Mesenchymal stem cell (in vitro differentiated cells and primary cell): ENCODE data around the gene IL17RD.

Source experiments
- DNase-seq: peaks from one replicate; pipeline ENCODE4 v3.0.0-alpha.2; 2013
- H2AFZ ChIP-seq: one replicate; pipeline ENCODE4 v1.6.1; 2013; ENCODE audit warnings: low read depth, mild to moderate bottlenecking, control low read depth, inconsistent platforms, low read length, moderate library complexity
- H2AK5ac ChIP-seq: 2 replicates; pipeline ENCODE4 v1.6.1; 2013; ENCODE audit warnings: low read length, moderate library complexity, mild to moderate bottlenecking, inconsistent platforms; ENCODE audit not compliant: severe bottlenecking
- H2BK120ac ChIP-seq: one replicate; pipeline ENCODE4 v1.6.1; 2013; ENCODE audit warnings: low read depth, mild to moderate bottlenecking, inconsistent platforms, low read length, moderate library complexity
- H2BK12ac ChIP-seq, 2 experiments: one replicate each; pipeline ENCODE4 v1.6.1; 2013; ENCODE audit warnings: inconsistent platforms in 2 of 2, low read length in 2 of 2, mild to moderate bottlenecking in 2 of 2, moderate library complexity in 2 of 2, control low read depth in 1 of 2
- H2BK15ac ChIP-seq: one replicate; pipeline ENCODE4 v1.6.1; 2013; ENCODE audit warnings: mild to moderate bottlenecking, low read depth, inconsistent platforms; ENCODE audit not compliant: poor library complexity, severe bottlenecking
- H2BK5ac ChIP-seq: 2 replicates; pipeline ENCODE4 v1.6.1; 2013; ENCODE audit warnings: low read depth, mild to moderate bottlenecking, low read length, control low read depth, inconsistent platforms; ENCODE audit not compliant: poor library complexity, severe bottlenecking
- H3K14ac ChIP-seq, 2 experiments: one replicate each; pipeline ENCODE4 v1.6.1; 2013; ENCODE audit warnings: inconsistent platforms in 2 of 2, low read length in 2 of 2, control low read depth in 1 of 2, mild to moderate bottlenecking in 1 of 2, moderate library complexity in 1 of 2
- H3K18ac ChIP-seq, 2 experiments: one replicate each; pipeline ENCODE4 v1.6.1; 2013; ENCODE audit warnings: inconsistent platforms in 2 of 2, low read length in 2 of 2, control low read depth in 1 of 2, low read depth in 1 of 2, mild to moderate bottlenecking in 1 of 2
- H3K23ac ChIP-seq, 2 experiments: one replicate each; pipeline ENCODE4 v1.6.1; 2013; ENCODE audit warnings: inconsistent platforms in 2 of 2, low read length in 2 of 2, mild to moderate bottlenecking in 2 of 2, moderate library complexity in 2 of 2, control low read depth in 1 of 2
- H3K27ac ChIP-seq: 2 replicates; pipeline ENCODE4 v1.5.1; 2013; ENCODE audit warnings: mild to moderate bottlenecking, moderate library complexity, low read length, control low read depth, inconsistent platforms; ENCODE audit not compliant: poor library complexity, severe bottlenecking
- H3K27me3 ChIP-seq, 2 experiments: 2 replicates each; pipeline versions ENCODE4 v1.6.1 to v1.7.0; 2013; ENCODE audit warnings: low read length in 2 of 2, mild to moderate bottlenecking in 2 of 2, moderate library complexity in 2 of 2, control low read depth in 1 of 2, inconsistent platforms in 1 of 2; ENCODE audit not compliant: control insufficient read depth in 1 of 2, insufficient read depth in 1 of 2
- H3K36me3 ChIP-seq, 2 experiments: 2 replicates each; pipeline versions ENCODE4 v1.6.1 to v1.7.0; 2013; ENCODE audit warnings: low read length in 2 of 2, control low read depth in 1 of 2, inconsistent platforms in 1 of 2, low read depth in 1 of 2, mild to moderate bottlenecking in 1 of 2; ENCODE audit not compliant: insufficient read depth in 2 of 2, control insufficient read depth in 1 of 2
- H3K4ac ChIP-seq, 2 experiments: one replicate each; pipeline ENCODE4 v1.6.1; 2013; ENCODE audit warnings: inconsistent platforms in 2 of 2, low read length in 2 of 2, mild to moderate bottlenecking in 2 of 2, moderate library complexity in 2 of 2, control low read depth in 1 of 2, low read depth in 1 of 2
- H3K4me1 ChIP-seq: 2 replicates; pipeline ENCODE4 v1.6.1; 2013; ENCODE audit warnings: low read depth, low read length, control low read depth; ENCODE audit not compliant: control insufficient read depth, insufficient read depth
- H3K4me2 ChIP-seq: 2 replicates; pipeline ENCODE4 v1.6.1; 2013; ENCODE audit warnings: low read length, mild to moderate bottlenecking, inconsistent platforms; ENCODE audit not compliant: poor library complexity, severe bottlenecking
- H3K4me3 ChIP-seq, 2 experiments: 2 replicates each; pipeline versions ENCODE4 v1.5.1 to v1.7.0; 2013; ENCODE audit warnings: low read length in 2 of 2, mild to moderate bottlenecking in 2 of 2, control low read depth in 1 of 2, low read depth in 1 of 2; ENCODE audit not compliant: insufficient read depth in 1 of 2
- H3K79me1 ChIP-seq: replicated peaks from 2 replicates; pipeline ENCODE4 v1.6.1; 2013; ENCODE audit warnings: mild to moderate bottlenecking, control low read depth, low read length, inconsistent platforms; ENCODE audit not compliant: poor library complexity, severe bottlenecking
- H3K9ac ChIP-seq: 2 replicates; pipeline ENCODE4 v1.7.0; 2013; ENCODE audit warnings: mild to moderate bottlenecking, low read length, moderate library complexity
- H3K9me3 ChIP-seq: 2 replicates; pipeline ENCODE4 v1.7.0; 2013; ENCODE audit warnings: mild to moderate bottlenecking, low read length; ENCODE audit not compliant: control insufficient read depth
- H4K8ac ChIP-seq: one replicate; pipeline ENCODE4 v1.6.1; 2013; ENCODE audit warnings: inconsistent platforms, mild to moderate bottlenecking, low read length, moderate library complexity
- H4K91ac ChIP-seq: one replicate; pipeline ENCODE4 v1.6.1; 2013; ENCODE audit warnings: mild to moderate bottlenecking, low read length, inconsistent platforms
- WGBS: methylation state at CpG from one replicate; pipeline ENCODE4 v1.1.7; 2013; ENCODE audit warnings: mixed read lengths; 5-methylcytosine and 5-hydroxymethylcytosine counted together

IL17RD gene

GRCh38 chr3:57163751-57164150 is 1.4 kb downstream of the IL17RD start:
- no peak overlapping the region for H2BK15ac ChIP-seq
- H4K8ac ChIP-seq = no peak overlapping the region
- no peaks in the 10 kb centered on the region for H3K36me3 ChIP-seq
- H4K91ac ChIP-seq = no peak overlapping the region
- H3K4me2 ChIP-seq = no peak overlapping the region
- H3K9ac ChIP-seq = peak overlapping the region; percentile 68
- peak overlapping the region in 1 of 2 experiments; percentile 9 for H3K23ac ChIP-seq
- H2AFZ ChIP-seq = no peak overlapping the region
- H2BK120ac ChIP-seq = no peak overlapping the region
- no peak overlapping the region for H3K27ac ChIP-seq
- peaks cover 1% of the 10 kb centered on the region for H3K79me1 ChIP-seq
- H3K4me1 ChIP-seq = peaks cover 12% of the 10 kb centered on the region
- no peak overlapping the region for H2BK5ac ChIP-seq
- no peak for DNase-seq
- H3K4ac ChIP-seq = no peak overlapping the region
- H2BK12ac ChIP-seq = no peak overlapping the region
- no peaks in the 10 kb centered on the region for H3K9me3 ChIP-seq
- 13% methylated on average over 3 of the region's 8 CpGs for WGBS
- peak overlapping the region in 1 of 2 experiments; percentile 83 for H3K4me3 ChIP-seq
- peaks cover 16 to 47% of the 10 kb centered on the region in 2 experiments for H3K27me3 ChIP-seq
- H2AK5ac ChIP-seq = no peak overlapping the region
- H3K18ac ChIP-seq = no peak overlapping the region
- H3K14ac ChIP-seq = no peak overlapping the region

GRCh38 chr3:57161915-57162314 is 3.2 kb downstream of the IL17RD start:
- Histone ChIP-seq H4K91ac (no peak overlapping the region), H3K27ac (no peak overlapping the region), H3K27me3 (peaks cover 5 to 34% of the 10 kb centered on the region in 2 experiments), H3K23ac (no peak overlapping the region), H3K4ac (no peak overlapping the region), H2BK120ac (no peak overlapping the region), H3K79me1 (peaks cover 1% of the 10 kb centered on the region), H4K8ac (no peak overlapping the region), H2BK15ac (no peak overlapping the region), H3K4me2 (no peak overlapping the region), H2AK5ac (no peak overlapping the region), H2AFZ (no peak overlapping the region), H3K4me3 (no peak overlapping the region), H3K36me3 (no peaks in the 10 kb centered on the region), H3K4me1 (peaks cover 12% of the 10 kb centered on the region), H3K18ac (no peak overlapping the region), H2BK12ac (no peak overlapping the region), H3K14ac (no peak overlapping the region), H3K9me3 (no peaks in the 10 kb centered on the region), H2BK5ac (no peak overlapping the region), H3K9ac (no peak overlapping the region)
- no peak for DNase-seq
- WGBS = 45% methylated on average over 1 of the region's 1 CpG

DNA sequence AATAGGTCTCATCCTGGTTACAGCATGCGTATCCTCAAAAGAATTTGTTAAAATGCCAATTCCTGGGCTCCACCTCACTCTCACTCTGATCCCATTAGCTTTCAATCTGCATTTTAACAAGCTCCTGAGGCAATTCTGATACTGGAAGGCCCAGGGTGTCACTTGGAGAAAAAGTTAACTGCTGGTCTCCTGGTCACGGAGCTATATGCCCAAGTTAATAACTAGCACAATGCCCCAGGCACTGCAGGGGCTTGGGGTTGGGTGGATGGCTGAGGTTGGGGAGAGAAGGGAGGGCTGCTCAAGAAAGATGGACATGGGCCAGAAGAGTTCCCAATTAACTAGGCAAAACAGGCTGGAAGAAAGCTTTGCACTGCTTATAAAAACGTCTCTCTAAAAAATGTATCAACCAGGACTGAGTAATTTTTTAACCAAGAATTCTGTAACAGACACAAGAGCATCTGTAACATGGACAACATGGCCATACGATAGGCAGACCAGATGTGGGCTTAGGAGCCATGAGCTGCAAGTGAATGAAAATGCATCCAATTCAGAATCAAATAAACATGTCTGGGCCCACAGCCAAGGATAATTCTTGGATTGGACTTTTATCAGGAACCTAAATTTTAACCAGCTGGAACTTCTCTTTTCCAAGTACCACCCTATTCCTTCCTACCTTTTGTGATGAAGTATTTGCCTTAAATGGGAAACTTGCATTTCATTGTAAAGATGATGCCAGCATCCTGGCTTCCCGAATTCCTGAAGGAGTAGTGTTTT is 4.2 kb downstream of the IL17RD start:
- H3K9me3 ChIP-seq = no peaks in the 10 kb centered on the region
- peaks cover 12% of the 10 kb centered on the region for H3K4me1 ChIP-seq
- H2BK12ac ChIP-seq = no peak overlapping the region
- no peak overlapping the region for H2BK15ac ChIP-seq
- H3K4ac ChIP-seq = no peak overlapping the region
- H3K36me3 ChIP-seq = no peaks in the 10 kb centered on the region
- no peak overlapping the region for H3K4me2 ChIP-seq
- H3K79me1 ChIP-seq = peaks cover 1% of the 10 kb centered on the region
- peaks cover 0 to 30% of the 10 kb centered on the region in 2 experiments for H3K27me3 ChIP-seq
- no peak overlapping the region for H3K18ac ChIP-seq
- H3K27ac ChIP-seq = no peak overlapping the region
- H3K23ac ChIP-seq = no peak overlapping the region
- no peak overlapping the region for H2BK5ac ChIP-seq
- no peak for DNase-seq
- no peak overlapping the region for H3K4me3 ChIP-seq
- H2AFZ ChIP-seq = no peak overlapping the region
- H2BK120ac ChIP-seq = no peak overlapping the region
- H2AK5ac ChIP-seq = no peak overlapping the region
- 72% methylated on average over 5 of the region's 5 CpGs for WGBS
- no peak overlapping the region for H3K14ac ChIP-seq
- H4K91ac ChIP-seq = no peak overlapping the region
- H4K8ac ChIP-seq = no peak overlapping the region
- no peak overlapping the region for H3K9ac ChIP-seq

- no peak overlapping the region for H3K4me3 ChIP-seq
- peaks cover 0 to 30% of the 10 kb centered on the region in 2 experiments for H3K27me3 ChIP-seq
- WGBS = 82% methylated on average over 7 of the region's 8 CpGs
- no peak overlapping the region for H2BK5ac ChIP-seq
- peak overlapping the region; percentile 62 for H2BK15ac ChIP-seq
- H3K4me2 ChIP-seq = no peak overlapping the region
- H3K27ac ChIP-seq = no peak overlapping the region
- no peak overlapping the region for H4K91ac ChIP-seq
- H3K18ac ChIP-seq = no peak overlapping the region
- DNase-seq = no peak
- H4K8ac ChIP-seq = no peak overlapping the region
- H3K36me3 ChIP-seq = no peaks in the 10 kb centered on the region
- H3K9me3 ChIP-seq = no peaks in the 10 kb centered on the region
- no peak overlapping the region for H3K4ac ChIP-seq
- H3K4me1 ChIP-seq = peaks cover 12% of the 10 kb centered on the region
- no peak overlapping the region for H2AFZ ChIP-seq
- H2AK5ac ChIP-seq = no peak overlapping the region
- no peak overlapping the region for H3K23ac ChIP-seq
- H3K79me1 ChIP-seq = peaks cover 3% of the 10 kb centered on the region
- no peak overlapping the region for H3K14ac ChIP-seq
- no peak overlapping the region for H2BK12ac ChIP-seq
- H3K9ac ChIP-seq = no peak overlapping the region
- no peak overlapping the region for H2BK120ac ChIP-seq
These were observed 4.9 kb downstream of the IL17RD start for GRCh38 chr3:57160076-57160764.
